K562 (cell line): ENCODE measurements around the gene TMEM187. TPM values are rescaled to one million over a fixed set of nuclear protein-coding genes. Genes with fewer than 3 reads are reported as not detected.

Source experiments
- ARHGAP35 ChIP-seq: fragments of 450-650 bp; IDR thresholded peaks from 2 replicates; pipeline ENCODE4 v1.6.1; 2018; ENCODE audit not compliant: partially characterized antibody
- ATF1 ChIP-seq, 2 experiments: fragments of 450-650 bp in 1 of 2; IDR thresholded peaks; 2 replicates each; pipeline ENCODE4 v1.6.1; 2016; ENCODE audit warnings: missing compliant biosample characterization in 1 of 2, missing genetic modification characterization in 1 of 2
- CGGBP1 ChIP-seq: fragments of 250-450 bp; sonication (Bioruptor Pico); IDR thresholded peaks from 2 replicates; pipeline ENCODE4 v1.9.0; 2021; ENCODE audit warnings: mild to moderate bottlenecking
- FIP1L1 ChIP-seq: fragments of 200-400 bp; formaldehyde crosslinking; IDR thresholded peaks from 2 replicates; pipeline ENCODE4 v1.6.1; 2018; ENCODE audit warnings: mild to moderate bottlenecking, low read depth, low read length; ENCODE audit not compliant: poor library complexity, severe bottlenecking
- FOSL1 ChIP-seq: fragments of 200-800 bp; sonication (Bioruptor generic); conservative IDR thresholded peaks from 2 replicates; pipeline ENCODE4 v1.6.1; 2016; ENCODE audit warnings: missing genetic modification characterization, missing compliant biosample characterization
- HES1 ChIP-seq: fragments of 450-650 bp; IDR thresholded peaks from 2 replicates; pipeline ENCODE4 v1.6.1; 2016; ENCODE audit warnings: low read depth, mild to moderate bottlenecking, moderate library complexity
- KDM2B ChIP-seq: fragments of 250-450 bp; sonication (Bioruptor Pico); IDR thresholded peaks from 2 replicates; pipeline ENCODE4 v1.8.0; 2021; ENCODE audit warnings: mild to moderate bottlenecking, moderate library complexity
- LCOR ChIP-seq: sonication (generic); formaldehyde crosslinking; IDR thresholded peaks from 2 replicates; pipeline ENCODE4 v1.8.0; 2022; ENCODE audit warnings: mild to moderate bottlenecking, missing genetic modification reagents
- NKRF ChIP-seq: fragments of 450-650 bp; IDR thresholded peaks from 2 replicates; pipeline ENCODE4 v1.6.1; 2016; ENCODE audit warnings: borderline replicate concordance
- PREB ChIP-seq: sonication (generic); formaldehyde crosslinking; IDR thresholded peaks from 2 replicates; pipeline ENCODE4 v1.8.1; 2023; ENCODE audit warnings: mild to moderate bottlenecking, missing genetic modification reagents
- SMAD4 ChIP-seq: fragments of 250-450 bp; sonication (Bioruptor Pico); conservative IDR thresholded peaks from 2 replicates; pipeline ENCODE4 v1.8.0; 2021; ENCODE audit warnings: inconsistent platforms, mild to moderate bottlenecking, moderate library complexity
- TBP ChIP-seq: optimal IDR thresholded peaks from 2 replicates; pipeline ENCODE3; 2011; ENCODE audit warnings: low read depth, low read length, improper control_type of control experiment
- TCF15 ChIP-seq: fragments of 250-450 bp; sonication (Bioruptor Pico); IDR thresholded peaks from 2 replicates; pipeline ENCODE4 v1.8.0; 2022; ENCODE audit warnings: moderate library complexity, mild to moderate bottlenecking, inconsistent platforms
- WHSC1 ChIP-seq: IDR thresholded peaks from one replicate; pipeline ENCODE4 v1.6.1; 2012; ENCODE audit warnings: low read length, control low read depth, inconsistent platforms
- ZNF395 ChIP-seq: fragments of 200-800 bp; sonication (Bioruptor generic); IDR thresholded peaks from 2 replicates; pipeline ENCODE4 v1.6.1; 2017; ENCODE audit warnings: missing genetic modification characterization, missing compliant biosample characterization
- ZNF592 ChIP-seq: fragments of 450-650 bp; IDR thresholded peaks from 2 replicates; pipeline ENCODE4 v1.6.1; 2017; ENCODE audit warnings: antibody characterized with exemption, mild to moderate bottlenecking
- ZNF695 ChIP-seq: fragments of 450-650 bp; formaldehyde crosslinking; IDR thresholded peaks from 2 replicates; pipeline ENCODE4 v1.4.0; 2020; ENCODE audit warnings: mild to moderate bottlenecking, moderate library complexity
- ZSCAN29 ChIP-seq: fragments of 450-650 bp; IDR thresholded peaks from 2 replicates; pipeline ENCODE4 v1.6.1; 2017
- polyA plus RNA-seq, 8 experiments: library from polyadenylated mRNA; depleted of rRNA in 4 of 8; stranded (reverse) in 5 of 8; unstranded in 3 of 8; fragments of >200 nt; fragmentation: Nextera tagmentation in 2 of 8; fragmentation: Illumina TruSeq in 1 of 8; extraction: Ambion mirVana in 2 of 8; extraction: Trizol in 1 of 8; gene quantifications; 2 replicates each; pipeline versions ENCODE4 v1.2.1 to v1.2.3, GENCODE V29; 2011 to 2014; ENCODE audit warnings: inconsistent platforms in 1 of 8, missing spikeins in 1 of 8
- total RNA-seq, 7 experiments: library from RNA; depleted of rRNA in 6 of 7; stranded (reverse); fragments of >200 nt in 6 of 7; fragmentation: Illumina TruSeq in 2 of 7; extraction: Trizol in 2 of 7; gene quantifications; 2 replicates each; pipeline versions ENCODE4 v1.2.1 to v1.2.3, GENCODE V29; 2011 to 2021; ENCODE audit warnings: low replicate concordance in 1 of 7

Gene TMEM187
- total and polyA plus RNA-seq, 9 of the 15 experiments (the other 6 are each of a cell fraction or from before 2014, with no cell fraction given) = 0.13 to 6.4 (median 1.6) TPM

- TF ChIP-seq ZNF695 (CRISPR knock-in tag) (no peak), ZNF592 (no peak), TBP (no peak), WHSC1 (no peak), PREB (no peak), KDM2B (CRISPR knock-in tag) (no peak), SMAD4 (CRISPR knock-in tag) (0 out of 2 replicates have a peak, but pooled peaks have one; percentile 60), NKRF (peak; percentile 40; the same call in 1 of the 2 replicates), FOSL1 (no peak), LCOR (CRISPR knock-in tag) (no peak), TCF15 (no peak), ZNF395 (CRISPR knock-in tag) (no peak), ZSCAN29 (no peak), ATF1 (CRISPR knock-in tag; IDR thresholded peaks at IDR 0.05) (no peak), ATF1 (tag; IDR thresholded peaks at IDR 0.05) (0 out of 2 replicates have a peak, but pooled peaks have one; percentile 31), CGGBP1 (CRISPR knock-in tag) (no peak), FIP1L1 (no peak), ARHGAP35 (no peak), HES1 (no peak)
Measured at GRCh38 chrX:153944140-153944799, 28.3 kb upstream of the TMEM187 start, which contains the start of gene RENBP (continued).
